NCI-H345 treated with DMSO at 0.1 percent for 48 hours (cell line): ENCODE results near the gene NPEPPS.

ENCODE experiments used
- DNase-seq: peaks from one replicate; lab custom pipeline; 2025; ENCODE audit not compliant: unreplicated experiment; lab: John Stamatoyannopoulos, UW

Gene NPEPPS

GRCh38 chr17:47629826-47630225 is 98.9 kb downstream of the NPEPPS start:
- DNase-seq = no peak

- DNase-seq = no peak
Measured at GRCh38 chr17:47630614-47631013, 99.7 kb downstream of the NPEPPS start.

- DNase-seq = no peak
Measured at GRCh38 chr17:47632991-47633390, 102.1 kb downstream of the NPEPPS start.

- no peak for DNase-seq
Measured at GRCh38 chr17:47633996-47634395, 103.1 kb downstream of the NPEPPS start.

GRCh38 chr17:47634870-47635269 is 104.0 kb downstream of the NPEPPS start:
- DNase-seq = no peak

- DNase-seq = no peak
Measured at GRCh38 chr17:47635734-47636133, 104.8 kb downstream of the NPEPPS start.

GRCh38 chr17:47636273-47637030 is 105.5 kb downstream of the NPEPPS start:
- no peak for DNase-seq

GRCh38 chr17:47638903-47639302 is 108.0 kb downstream of the NPEPPS start:
- DNase-seq = no peak

GRCh38 chr17:47640076-47640475 is 109.2 kb downstream of the NPEPPS start:
- DNase-seq = no peak

GRCh38 chr17:47641202-47641601 is 110.3 kb downstream of the NPEPPS start:
- no peak for DNase-seq

GRCh38 chr17:47643116-47643515 is 112.2 kb downstream of the NPEPPS start:
- DNase-seq = no peak

- no peak for DNase-seq
Measured at GRCh38 chr17:47644324-47644723, 113.4 kb downstream of the NPEPPS start.

GRCh38 chr17:47649153-47649971 is 118.5 kb downstream of the NPEPPS start, which contains the start of gene KPNB1:
Gene KPNB1, plus strand, starts transcription at chr17:47649919. Its CDS starts 326 bp downstream, at chr17:47650245.
- DNase-seq = peak; percentile 97

- DNase-seq = peak; percentile 53
Measured at GRCh38 chr17:47649972-47650524, 119.1 kb downstream of the NPEPPS start.

GRCh38 chr17:47650525-47651522 is 119.9 kb downstream of the NPEPPS start:
- peak; percentile 85 for DNase-seq

- DNase-seq = no peak
Measured at GRCh38 chr17:47651704-47652103, 120.8 kb downstream of the NPEPPS start.

- DNase-seq = no peak
Measured at GRCh38 chr17:47652570-47652969, 121.7 kb downstream of the NPEPPS start.

- no peak for DNase-seq
Measured at GRCh38 chr17:47653442-47653841, 122.5 kb downstream of the NPEPPS start.

- no peak for DNase-seq
Measured at GRCh38 chr17:47654991-47655390, 124.1 kb downstream of the NPEPPS start.

- DNase-seq = no peak
Measured at GRCh38 chr17:47660064-47660492, 129.2 kb downstream of the NPEPPS start.
